Measurements from ENCODE around the gene ITPR2.

The ITPR2 gene

DNA sequence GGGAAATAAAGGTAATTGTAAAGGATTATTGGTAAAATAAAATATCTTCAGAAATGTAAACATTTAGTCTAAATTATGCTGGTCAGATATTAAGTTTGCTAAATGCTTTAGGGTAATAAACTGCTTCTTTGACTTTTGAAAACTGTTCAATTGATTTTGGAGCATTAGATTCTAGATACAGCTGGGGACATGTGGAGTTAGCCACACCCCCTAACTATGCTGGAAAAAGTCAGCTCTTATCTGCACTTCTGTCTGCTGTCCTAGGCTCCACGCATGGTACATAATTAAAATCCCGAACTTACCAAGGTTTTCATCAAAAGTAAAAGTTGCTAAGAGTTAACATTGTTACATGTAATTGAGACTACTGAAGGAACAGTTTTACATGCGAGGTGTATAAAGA is 78.8 kb downstream of the ITPR2 start:
- DNase-seq (ENCODE audit: low read depth in 2 of 2), result no peak

DNA sequence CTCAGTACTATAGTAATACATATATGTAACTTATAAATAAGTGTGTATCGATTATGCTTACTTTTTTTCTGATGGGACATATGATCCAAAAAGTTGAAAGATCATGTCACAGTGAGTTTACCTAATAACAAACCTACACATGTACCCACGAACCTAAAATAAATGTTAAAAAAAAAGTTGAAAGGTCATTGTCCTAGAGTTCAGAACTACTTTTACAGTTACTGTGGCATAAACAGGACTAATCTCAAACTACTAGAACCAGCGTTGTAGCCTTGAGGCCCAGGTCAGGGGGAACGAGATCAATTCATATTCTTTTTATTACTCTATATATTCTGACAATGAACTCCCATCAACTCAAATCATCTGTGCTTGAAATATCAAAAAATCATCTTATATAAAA is 81.8 kb downstream of the ITPR2 start:
- no peak for DNase-seq (ENCODE audit: low read depth in 2 of 2)

DNA sequence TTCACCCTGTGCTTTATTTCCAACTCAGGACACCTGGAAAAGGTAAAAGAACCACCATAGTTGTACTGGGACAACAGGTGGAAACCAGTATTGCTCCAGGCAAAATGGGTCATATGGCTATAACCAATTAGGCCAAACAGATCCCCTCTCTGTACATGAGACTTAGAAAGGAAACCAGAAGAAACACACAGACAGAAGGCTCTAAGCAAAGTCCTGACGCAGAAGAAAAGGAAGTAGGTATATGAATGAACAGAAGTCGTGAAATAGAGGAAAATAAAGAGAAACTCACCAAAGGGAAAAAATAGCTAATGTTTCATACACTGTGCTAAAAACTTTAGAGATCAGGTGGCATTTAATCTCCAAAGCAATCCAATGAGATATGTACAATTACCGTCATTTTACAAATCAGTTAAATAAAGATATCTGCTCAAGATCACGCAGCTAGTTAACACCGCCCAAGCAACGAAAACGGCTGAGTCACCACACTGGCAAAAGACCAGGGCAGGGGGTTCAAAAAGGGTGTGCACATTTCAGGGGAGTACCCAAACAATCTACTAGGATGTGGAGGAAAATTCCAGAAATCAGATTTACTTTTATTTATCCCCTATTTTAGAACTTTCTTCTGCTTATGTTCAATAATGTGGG is 82.3 kb downstream of the ITPR2 start:
- DNase-seq (ENCODE audit: low read depth in 2 of 2), result no peak

DNA sequence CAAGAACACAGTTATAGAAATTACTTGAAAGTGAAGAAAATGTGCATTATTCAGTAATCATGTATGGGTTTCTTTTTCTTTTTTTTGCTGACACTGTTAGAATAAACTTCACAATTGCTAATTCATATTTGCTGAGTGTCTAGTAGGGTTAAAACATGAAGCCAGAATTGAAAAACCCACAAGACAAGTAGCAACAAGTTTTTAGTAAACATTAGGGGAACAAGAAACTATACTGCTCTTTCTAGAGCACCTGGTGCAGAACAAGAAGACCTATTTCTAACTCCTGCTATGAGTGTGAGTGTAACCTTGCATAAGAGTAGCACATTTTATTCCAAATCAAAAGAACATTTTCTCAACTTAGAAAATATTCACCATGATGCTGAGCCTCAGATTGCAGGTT is 83.2 kb downstream of the ITPR2 start:
- no peak for DNase-seq (ENCODE audit: low read depth in 2 of 2)

DNA sequence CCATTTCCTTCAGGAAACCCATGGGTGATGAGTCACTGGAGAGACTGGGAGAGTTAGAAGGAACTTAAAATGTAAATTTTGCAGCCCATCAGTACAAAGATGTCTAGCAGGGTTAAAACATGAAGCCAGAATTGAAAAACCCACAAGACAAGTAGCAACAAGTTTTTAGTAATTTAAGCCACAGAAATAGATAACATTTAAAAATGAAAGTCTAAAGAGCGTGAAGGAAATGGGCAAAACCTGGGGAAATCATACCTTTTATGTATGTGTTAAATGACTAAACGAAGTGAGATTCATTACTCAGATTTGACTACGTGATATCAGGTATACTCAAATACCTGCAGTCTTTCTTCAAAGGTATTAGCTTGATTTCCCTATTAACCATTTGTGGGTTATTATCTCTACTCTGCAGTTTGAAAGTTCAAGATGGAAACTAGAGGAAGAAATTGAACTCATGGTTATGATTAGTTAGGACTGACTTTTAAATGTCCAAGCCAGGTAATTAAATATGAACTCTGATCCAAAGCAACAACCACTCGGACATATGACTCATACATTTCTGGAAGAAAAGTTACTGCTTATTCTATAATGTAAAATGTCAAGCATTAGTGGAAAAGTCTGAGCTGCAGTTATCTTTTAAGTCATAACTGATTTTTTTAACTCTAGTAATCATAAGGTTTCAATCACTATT is 84.1 kb downstream of the ITPR2 start:
- no peak for DNase-seq (ENCODE audit: low read depth in 2 of 2)

DNA sequence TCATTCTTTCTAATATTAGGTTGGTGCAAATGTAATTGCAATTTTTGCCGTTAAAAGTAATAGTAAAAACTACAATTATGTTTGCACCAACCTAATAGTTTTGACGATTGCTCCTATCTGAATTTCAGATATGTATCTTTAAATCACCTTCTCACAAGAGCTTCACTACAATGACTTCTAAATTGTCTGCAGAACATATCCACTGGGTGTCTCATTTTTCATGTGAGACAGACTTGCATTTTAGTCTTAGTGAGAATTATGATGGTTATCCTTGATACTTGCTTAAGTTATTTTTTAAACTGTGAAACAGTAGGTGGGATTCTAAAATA is 84.6 kb downstream of the ITPR2 start:
- DNase-seq (ENCODE audit: low read depth in 2 of 2), result no peak

DNA sequence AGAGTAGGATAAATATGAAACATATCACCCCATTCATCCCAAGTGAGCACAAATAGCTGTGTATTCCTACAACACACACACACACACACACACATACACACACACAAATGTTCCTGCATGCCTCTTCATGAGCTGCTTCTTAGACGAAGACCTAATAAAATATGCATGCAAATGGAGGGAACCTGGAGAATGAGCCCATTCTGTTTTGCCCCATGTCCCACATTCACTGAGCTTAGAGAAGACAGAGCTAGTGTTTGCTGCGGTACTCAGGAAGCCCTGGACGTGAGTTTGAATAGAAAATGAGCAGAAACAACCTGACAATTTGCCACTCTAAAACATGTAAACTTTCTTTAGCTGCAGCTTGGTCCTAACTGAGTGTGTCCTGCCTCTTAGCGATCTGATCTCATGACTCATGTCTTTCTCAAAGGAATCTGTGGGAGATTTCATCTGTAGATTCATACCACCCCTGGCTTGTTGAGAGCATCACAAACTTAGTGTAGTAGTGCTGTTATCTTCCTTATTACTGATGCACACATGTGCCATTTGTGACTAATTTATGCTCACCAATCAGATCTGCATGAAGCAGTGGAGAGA is 86.8 kb downstream of the ITPR2 start:
- DNase-seq (ENCODE audit: low read depth in 2 of 2), result no peak

DNA sequence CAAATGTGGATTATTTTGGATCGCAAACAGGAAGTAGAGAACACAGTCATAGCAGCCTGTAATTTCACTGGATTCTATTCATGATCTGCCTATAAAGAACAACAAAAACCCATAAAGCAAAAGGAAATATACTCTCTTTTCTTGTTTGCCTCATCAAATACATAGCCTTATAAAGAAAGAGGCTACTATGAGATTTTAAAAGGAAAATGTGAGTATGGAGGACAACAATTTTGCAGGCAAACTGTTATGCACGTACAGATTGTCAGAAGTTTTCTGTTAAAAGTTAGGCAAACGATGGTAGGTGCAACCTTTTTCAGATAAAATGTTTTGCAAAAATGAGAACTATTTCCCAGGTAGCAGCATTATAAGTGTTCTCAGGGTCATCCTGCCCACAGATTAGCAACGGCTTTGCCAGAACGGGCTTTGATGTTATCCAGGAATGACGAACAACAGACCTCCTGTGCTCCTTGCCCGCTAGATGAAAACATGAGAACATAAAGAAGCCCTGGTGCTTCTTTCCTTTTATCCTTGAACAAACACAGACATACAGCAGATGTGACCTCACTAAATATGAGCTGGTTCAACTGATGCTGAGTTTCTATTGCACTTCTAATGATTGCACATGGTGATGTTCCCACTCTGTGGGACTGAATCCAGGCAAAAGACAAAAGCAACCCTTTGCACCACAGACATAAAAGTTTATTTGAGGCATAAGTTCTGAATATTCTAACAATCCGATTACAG is 88.1 kb downstream of the ITPR2 start:
- no peak for DNase-seq (ENCODE audit: low read depth in 2 of 2)

DNA sequence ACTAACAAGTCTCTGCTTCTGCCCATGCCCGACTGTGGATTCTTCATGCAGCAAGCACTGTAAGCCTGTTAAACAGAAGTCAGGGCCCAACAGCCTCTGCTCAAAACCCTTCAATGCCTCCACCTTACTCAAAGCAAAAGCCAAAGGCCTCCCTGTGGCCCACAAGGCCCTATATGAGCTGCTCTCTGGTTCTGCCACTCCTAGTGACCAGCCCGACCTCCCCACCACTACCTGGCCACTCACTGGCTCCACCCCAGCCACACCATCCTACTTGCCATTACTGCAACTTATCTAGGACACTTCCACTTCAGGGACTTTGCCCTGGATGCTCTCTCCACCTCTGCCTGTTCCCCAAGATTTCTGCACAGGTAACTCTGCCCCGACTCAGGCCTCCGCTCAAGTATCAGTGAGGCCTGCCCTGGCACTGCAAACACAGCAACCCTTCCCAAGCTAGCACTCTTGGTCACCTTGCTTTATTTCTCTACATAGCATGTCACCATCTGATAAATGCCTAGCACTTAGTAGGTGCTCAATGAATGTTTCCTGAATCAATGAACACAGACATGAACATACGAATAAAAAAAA is 88.9 kb downstream of the ITPR2 start:
- DNase-seq (ENCODE audit: low read depth in 2 of 2), result no peak

DNA sequence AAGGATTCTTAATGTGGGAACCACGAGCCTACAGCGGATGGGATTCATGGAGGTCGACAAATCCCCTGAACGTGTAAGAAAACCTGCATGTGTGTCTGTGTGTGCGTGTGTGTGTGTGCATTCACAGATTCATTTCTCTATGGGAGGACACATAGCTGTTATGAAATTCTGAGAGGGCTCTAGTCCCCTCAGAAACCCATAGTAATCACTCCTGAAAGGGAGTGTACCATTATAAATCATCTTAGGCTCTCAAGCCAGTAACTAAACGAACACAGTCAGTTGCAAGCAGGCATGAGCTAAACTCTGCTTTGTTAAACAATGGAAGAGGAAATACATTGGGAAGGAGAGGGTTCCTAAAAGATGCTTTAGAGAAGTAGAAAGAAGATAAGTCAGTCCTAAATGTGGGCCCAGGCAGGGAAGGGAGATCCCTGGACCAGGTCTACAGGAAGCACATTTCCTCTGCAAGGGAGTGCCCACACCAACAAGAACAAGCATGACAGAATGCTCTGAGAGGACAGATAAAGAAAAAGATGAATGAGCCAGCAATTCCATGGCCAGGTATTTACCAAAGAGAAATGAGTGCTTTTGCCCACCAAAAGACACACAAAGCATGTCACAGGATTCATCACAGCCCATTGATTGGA is 91.3 kb downstream of the ITPR2 start:
- DNase-seq (ENCODE audit: low read depth in 2 of 2), result no peak

DNA sequence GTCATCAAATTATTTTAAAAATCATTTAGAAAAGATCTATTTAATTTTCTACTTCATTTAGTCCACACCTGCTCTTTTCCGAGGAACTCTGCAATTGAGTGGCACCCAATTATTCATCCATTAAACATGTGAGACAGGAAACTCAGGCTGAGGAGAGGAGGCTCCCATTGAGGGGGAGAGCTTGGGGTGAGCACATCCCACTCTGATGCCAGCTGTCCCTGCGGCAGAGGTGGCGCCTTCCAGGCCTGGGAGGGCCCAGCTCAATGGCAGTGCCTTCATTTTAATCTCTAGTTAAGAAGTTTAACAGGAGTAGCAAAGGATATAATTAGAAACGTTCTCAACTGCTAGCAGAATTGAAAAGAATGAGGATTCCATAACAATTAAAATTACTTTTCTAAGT is 92.0 kb downstream of the ITPR2 start:
- DNase-seq (ENCODE audit: low read depth in 2 of 2), result no peak

DNA sequence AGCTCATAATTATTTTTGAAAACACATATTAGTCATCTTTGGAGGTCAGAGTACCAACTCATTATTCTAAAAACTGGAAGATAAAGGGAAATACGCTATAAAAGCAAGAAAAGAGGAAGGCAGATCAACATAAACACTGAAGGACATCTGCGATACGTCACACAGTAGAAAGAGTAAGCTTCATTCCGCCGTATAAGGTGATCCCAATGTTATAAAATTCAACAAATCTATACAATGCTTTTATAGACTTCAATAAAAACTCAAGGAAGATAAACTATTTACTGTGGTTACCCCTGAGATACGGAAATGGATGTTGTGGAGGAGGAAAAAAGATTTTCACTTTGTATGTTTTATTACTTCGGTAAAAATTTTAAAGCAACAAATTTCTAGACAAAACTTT is 92.6 kb downstream of the ITPR2 start:
- no peak for DNase-seq (ENCODE audit: low read depth in 2 of 2)

DNA sequence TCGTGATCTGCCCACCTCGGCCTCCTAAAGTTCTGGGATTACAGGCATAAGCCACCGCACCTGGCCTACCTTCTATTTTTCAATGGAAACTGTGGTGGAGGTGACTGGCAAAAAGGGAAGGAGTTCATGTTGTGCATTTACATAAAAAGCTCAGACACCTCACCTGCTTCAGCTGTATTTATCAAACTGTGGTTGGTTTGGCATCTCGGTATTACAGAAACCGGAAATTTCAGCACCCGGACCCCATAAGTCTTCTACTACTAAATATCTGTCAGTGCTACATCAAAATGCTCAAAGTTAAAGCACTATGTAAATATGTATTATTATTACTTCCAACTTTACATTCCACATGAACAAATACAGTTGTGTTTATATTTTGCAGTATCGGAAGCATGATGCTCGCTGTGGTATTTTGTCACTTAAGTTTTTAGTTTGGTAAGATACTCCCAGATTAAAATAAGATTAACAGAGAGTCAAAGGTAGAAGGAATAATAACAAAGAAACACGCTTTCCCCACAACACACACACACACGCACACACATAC is 95.4 kb downstream of the ITPR2 start:
- no peak for DNase-seq (ENCODE audit: low read depth in 2 of 2)

DNA sequence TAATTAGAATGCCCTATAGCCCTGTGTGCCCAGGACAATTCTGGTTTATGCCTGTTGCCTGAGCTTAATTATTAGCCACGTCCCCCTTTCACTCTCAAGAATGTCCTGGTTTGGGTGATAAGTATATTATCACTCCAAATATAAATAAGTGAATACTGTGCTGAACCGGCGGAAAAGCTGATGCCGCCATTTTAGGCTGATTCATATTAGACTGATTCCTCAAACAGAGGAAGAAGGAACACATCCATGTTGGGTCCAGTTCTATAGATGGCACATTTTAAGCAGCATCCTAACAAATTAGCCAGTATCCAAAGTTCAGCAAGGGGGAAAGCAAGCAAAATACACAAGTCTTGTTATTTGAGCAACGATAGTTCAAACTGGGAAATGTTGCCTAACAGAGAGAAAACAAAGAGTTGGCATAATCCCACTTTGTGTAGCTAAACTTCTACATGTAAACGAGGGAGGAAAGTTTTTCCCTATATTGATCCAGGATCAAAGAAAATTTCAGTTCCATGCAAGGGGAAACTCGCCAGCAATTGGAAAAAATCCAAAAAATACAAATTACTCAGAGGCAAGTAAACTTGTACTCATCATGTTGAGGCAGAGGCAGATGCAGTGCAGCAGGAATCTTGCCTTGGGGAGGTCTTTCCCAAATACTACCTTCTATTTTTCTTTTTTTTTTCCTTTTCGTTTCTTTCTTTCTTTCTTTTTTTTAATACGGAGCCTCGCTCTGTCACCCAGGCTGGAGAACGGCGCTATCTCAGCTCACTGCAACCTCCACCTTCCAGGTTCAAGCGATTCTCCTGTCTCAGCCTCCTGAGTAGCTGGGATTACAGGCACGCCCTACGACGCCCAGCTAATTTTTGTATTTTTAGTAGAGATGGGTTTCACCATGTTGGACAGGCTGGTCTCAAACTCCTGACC is 96.2 kb downstream of the ITPR2 start:
- DNase-seq (ENCODE audit: low read depth in 2 of 2), result no peak

DNA sequence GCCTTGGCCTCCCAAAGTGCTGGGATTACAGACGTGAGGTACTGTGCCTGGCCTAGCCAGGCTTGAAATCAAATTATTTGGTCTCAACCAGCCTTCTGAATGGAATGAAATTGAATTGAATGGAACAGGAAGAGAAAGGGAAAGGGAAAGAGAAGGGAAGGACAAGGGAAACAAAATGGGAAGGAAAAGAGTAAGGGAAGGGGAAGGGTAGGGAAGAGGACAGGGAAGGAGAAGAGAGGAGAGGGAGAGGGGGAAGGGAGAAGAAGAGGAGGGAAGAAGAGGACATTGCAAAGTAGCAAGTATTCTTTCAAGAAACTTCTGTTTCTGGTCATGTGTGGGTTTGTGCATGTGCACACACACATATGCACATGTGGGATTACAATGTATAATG is 97.8 kb downstream of the ITPR2 start:
- no peak for DNase-seq (ENCODE audit: low read depth in 2 of 2)

DNA sequence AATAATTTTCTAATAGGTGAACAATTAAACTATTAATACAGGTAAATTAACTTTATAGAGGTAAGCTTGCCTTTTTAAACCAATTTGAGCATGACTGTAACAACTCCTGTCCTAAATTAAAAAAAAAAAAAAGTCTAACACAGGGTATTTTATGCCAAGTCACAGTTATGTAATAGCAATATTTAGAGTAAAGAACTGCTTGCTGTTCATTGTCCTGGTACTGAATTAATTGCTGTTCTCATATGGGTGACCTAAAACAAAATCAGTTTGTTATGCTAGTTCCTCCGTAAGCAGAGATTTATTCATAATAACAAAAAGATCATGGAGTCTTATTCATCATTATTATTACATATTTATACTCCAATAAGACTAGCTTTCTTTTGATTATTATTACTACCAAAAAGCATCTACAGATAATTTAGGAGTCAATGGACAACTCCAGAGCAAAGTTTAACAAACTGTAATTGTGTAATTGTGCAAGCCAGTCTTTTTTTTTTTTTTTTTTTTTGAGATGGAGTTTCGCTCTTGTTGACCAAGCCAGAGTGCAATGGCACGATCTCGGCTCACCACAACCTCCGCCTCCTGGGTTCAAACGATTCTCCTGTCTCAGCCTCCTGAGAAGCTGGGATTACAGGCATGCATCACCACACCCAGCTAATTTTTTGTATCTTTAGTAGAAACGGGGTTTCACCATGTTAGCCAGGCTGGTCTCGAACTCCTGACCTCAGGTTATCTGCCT is 98.3 kb downstream of the ITPR2 start:
- no peak for DNase-seq (ENCODE audit: low read depth in 2 of 2)

DNA sequence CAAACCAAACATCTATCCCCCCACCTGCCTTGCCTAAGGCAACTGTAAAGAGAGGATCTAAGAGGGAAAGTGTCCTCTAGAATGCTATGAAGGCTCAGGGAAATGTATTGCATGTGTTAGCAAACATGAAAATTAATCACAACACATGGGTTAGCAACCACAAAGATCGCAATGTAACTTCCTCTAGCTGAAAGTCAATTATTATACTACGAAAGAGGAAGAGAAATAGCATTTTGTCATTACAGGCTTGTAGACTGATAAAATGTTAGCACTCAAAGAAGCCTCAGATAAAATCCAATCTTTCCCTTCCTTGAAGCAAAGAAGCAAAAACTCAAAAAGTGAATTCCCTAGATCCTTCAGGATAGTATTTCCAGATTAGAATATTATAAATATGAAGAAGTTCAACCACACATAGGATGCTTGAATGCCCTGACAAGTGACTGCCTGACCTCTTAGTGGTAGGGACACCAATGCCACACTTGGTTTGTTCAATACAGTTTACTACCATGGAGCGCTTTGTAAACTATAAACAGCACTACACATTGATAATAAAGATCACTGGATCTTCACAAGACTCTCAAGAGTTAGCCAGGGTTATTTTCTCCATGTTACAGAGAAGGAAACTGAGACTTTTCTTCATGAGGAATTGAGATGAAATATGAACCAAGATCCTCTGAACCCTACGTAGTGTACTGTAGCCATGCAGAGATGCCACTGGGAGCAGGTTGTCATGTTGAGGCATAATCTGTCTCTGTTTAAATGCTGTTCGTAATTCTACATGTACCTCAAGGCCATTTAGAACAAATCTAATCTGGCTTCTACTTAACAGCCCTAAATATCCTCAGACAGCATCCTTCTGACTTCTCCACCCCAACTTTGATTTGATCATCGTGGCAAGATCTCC is 100.7 kb downstream of the ITPR2 start:
- no peak for DNase-seq (ENCODE audit: low read depth in 2 of 2)

DNA sequence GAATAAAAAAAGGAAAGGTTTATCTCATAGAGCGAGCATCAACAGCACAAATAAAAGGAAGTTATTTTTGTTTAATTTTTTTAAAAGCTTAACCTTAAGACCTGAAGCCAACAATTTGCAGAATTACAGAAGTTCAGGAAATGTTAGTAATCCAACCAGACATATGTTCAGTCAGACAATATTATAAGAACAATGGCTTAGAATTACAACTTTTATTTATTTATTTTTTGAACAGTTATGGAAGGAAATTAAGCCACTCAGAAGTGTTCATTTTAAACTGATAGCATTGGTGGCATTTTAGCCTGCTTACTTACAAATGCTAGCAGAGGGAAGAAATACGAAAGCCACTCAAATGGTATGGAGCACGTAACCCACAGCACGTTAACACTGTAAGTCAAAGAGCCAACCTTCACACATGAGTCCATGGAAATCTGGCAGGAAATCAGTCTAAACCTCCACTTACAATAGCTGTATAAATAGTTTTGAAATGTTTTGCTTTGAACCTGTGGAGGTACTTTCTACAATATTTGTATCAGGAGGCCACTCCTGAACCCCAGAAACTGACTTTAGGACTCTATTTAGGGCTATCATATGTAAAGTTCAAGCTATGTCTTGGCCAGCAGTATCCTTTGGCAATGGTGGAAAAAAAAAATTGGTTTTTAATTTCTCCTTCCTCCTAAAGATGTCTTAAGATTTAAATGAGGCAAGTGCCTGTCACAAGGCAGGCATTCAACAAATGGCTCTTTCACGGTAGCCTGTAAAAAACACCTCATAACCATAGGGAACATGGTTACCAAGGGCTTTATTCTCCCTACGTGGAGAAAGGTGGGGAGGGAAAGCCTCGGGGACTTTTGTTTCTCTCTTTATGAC is 102.3 kb downstream of the ITPR2 start:
- no peak for DNase-seq (ENCODE audit: low read depth in 2 of 2)
